Nucleus accumbens (tissue), 56 donors: Measurements from ENCODE around the gene DNAJB14.

Experiments
- DNase-seq, 56 donors: peaks; one replicate each; lab custom pipeline; 2025; lab: John Stamatoyannopoulos, UW

DNAJB14 gene

DNA sequence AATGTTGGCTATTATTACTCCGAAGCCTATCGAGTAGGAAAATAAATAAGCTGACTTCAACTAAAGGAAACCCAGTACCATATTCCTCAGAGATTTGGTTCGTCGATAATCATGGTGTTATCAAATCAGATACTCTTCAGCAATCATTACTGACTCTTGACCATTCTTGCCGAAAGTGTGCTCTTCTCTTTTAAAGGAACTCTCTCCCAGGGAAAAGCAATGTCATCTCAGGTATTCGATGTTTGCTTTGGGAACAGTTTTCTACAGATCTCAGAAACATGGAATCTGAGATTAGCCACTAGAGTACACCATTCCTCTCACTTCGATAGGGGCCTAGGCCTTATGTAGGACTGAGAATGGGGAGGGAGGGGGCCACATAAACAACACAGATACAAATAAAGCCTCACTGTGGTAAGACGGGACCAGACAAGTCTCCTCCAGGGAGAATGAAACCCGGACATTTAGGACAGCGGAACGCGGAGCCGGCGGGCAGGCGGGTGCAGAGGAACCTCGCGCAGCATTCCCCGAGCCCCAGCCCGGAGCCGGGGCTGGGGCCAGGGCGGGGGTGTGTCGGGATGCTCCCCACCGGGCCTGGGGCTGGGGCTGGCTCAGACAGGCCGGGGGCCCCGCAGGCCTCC, 581 bp downstream of the DNAJB14 start:
- DNase-seq, result peak in 25 of 56 donors; percentile 25 to 73 (median 55)

DNA sequence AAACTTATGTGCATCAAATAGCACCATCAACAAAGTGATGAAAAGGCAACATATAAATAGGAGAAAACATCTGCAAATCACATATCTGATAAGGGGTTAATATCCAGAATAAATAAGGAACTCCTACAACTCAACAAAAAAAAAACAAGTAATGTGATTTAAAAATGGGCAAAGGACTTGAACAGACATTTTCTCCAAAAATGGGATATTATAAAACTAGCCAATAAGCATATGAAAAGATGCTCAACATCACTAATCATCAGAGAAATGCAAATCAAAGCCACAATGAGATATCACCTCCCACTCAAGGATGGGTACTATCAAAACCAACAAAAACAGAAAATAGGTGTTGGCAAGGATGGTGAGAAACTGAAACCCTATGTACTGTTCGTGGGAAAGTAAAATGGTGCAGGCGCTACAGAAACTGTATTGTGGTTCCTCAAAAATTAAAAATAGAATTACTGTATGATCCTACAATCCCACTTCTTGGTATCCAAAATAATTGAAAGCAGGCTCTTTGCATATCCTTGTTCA, 2.4 kb downstream of the DNAJB14 start:
- no peak for DNase-seq

DNA sequence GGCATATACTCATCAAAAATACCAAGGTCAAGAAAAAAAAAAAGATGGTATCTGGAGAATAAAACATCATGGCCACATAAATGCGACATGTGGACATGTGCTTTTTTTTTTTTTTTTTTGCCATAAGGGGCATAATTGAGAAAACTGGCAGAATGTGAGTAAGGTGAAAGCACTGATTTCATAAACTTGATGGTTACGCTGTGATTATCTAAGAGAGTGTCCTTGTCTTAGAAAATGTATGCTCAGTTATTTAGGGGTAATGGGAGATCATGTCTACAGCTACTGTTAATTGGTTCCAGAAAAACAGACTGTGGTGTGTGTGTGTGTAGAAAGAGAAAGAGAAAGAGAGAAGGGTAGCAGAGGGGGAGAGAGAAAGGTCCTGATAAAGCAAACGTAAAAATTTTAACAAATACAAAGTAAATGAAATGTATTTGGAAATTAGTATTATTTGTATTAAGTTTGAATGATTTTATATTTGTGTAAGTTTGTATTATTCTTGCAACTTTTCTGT, 8.1 kb downstream of the DNAJB14 start:
- no peak for DNase-seq

DNA sequence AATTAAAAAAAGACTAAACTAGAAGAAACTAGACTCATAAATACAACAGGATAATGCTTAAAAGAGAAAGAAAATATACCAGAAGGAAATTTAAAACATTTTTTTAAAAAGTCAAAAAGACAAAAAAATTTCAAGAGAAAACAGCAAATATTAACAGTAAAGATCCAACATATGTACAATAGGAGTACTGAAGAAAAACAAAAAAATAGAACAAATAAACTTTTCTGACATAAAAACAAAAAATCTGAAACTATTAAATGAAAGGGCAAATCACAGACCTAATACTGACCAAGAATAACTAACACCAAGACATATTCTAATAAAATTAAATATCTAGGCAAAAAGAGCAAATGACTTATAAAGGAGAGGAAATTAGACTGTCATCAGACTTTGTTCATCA, 11.5 kb downstream of the DNAJB14 start:
- DNase-seq, result no peak

DNA sequence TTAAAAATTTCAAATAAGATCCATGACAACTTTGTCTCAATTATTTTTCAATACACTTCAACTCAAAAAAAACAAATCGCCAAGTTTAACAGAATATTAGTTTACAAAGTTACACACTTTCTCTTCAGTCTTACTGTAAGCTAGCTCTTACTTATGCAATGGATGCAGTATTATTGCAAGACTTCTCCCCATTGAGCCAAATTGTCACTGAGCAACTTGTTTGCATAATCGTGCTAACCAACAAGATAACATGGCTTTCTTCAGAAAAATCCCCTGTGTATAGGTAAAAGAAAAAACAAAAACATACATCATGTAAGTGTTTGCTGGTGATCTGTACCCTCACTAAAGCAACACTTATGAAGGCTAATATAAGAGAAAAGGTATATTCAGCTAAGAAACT, 18.9 kb downstream of the DNAJB14 start:
- no peak for DNase-seq

DNA sequence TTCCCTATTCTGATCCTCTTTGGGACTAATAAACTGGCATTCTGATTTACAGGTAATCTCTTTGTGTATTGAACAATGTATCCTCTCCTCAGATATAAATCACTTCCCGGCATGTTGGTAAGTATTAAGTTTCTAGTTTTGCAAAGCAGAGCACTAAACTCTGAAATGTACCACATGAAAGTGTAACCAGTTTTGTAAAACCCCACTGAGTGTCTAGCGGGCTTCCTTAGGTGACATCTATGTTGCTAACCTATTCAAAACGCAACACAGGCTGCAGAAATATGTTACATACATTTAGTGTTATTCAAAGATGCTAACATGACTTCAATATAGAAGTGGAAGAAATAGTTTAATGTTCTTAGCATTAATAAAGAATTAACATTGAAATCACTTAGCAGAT, 25.2 kb downstream of the DNAJB14 start:
- no peak for DNase-seq

DNA sequence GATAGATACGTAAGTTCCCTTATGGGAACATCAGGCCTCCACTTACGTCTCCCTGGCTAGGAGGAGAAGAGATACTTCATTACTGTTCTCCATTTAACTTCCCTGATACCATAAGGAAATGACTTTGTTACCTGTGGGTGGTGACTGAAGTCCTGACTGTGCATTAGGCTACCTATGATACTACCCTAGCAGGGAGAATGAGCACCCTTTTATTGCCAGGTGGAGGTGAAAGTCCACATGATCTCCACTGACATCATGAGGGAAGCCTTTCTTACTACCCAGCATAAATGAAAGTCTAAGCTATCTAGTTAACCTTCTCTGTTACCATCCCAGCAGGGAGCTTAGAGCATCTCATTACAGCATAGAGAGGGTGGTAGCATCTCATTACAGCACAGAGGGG, 27.8 kb downstream of the DNAJB14 start:
- DNase-seq, result no peak

DNA sequence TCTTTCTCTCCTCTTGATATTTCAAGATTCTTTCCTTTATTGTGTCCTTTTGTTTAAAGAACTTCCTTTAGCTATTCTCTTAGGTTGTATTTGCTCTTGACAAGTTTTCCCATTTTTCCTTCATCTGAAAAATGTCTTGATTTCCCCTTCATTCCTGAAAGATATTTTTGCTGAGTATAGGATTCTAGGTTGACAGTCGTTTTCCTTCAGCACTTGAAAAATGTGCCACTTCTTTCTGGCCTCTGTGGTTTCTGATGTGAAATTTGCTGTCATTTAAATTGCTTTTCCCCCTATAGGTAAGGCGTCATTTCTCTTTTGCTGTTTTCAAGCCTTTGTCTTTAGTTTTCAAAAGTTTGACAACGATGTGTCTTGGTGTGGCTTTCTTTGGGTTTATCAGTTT, 28.8 kb downstream of the DNAJB14 start:
- no peak for DNase-seq

DNA sequence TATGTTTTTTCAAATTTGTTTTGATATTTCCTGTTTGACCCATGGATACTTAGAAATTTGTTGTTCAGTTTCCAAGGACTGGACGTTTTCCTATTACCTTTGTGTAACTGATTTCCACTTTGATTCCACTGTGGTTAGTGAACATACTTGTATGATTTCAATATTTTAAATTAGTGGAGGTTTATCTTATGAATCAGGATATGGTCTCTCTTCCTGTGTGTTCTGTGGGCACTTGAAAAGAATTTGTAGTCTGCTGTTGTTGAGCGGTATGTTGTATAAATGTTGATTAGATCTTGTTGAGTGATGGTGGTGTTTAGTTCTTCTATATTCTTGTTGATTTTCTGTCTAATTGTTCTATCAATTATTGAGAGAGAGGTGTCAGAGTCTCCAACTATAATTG, 31.0 kb downstream of the DNAJB14 start:
- no peak for DNase-seq

DNA sequence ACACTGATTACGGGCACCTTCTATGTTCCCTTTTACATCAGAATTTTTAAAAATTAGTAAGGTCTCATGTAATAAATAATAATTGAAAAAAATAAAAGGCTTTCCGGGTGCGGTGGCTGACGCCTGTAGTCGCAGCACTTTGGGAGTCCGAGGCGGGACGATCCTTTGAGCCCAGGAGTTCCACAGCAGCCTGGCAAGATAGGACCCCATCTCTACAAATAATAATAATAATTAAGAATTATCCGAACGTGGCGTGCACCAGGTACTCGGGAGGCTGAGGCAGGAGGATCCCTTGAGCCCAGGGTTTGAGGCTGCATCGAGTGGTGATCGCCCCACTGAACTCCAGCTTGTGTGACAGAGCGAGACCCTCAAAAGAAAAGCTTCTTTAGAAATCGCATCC, 51.4 kb downstream of the DNAJB14 start:
- peak in 2 of 56 donors; percentile 4 for DNase-seq

DNA sequence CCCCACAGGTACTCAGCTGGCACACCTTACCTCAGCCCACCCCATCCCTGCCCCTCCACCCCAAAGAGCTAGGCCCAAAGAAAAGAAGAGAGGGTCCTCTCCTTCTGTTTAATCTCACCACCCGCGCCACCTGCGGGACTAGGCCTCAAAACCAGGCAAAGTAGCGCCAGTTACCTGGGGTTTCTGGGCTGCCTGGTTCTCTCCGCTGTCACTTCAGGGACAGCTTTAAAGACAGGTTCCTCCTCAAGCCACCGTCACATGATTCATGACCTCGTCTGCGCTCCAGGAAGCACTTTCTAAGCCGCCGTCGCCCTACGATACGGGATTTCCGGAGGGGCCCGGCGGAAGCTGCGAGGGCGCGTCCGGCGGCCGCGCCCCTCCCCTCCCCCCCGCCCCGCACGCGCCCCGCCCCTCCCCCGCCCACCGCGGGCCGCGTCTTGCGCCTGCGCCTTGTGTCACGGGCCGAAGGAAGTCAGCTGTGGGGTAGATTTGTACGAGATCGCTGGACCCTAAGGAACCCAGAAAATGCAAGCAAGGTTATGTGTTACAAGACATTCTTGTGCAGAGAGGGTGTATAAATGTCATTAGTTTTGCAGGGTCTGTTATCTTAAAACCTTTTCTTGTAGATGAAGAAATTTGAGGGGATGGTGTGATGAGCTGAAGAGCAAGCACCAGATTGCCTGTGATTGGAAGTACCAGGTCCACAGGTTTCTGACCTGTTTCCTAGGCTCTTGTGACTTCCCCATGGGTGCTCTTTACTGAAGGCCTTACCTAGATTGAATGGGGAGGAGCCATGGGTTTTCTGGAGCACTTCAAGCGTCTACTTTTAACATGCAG, 52.0 kb downstream of the DNAJB14 start, which contains the start of gene LAMTOR3:
LAMTOR3 (minus strand) TSS at position 267 of the 837 bp plus-strand sequence. CDS start 464 bp downstream, outside the sequence.
- peak; percentile 59 to 94 (median 86) for DNase-seq

DNA sequence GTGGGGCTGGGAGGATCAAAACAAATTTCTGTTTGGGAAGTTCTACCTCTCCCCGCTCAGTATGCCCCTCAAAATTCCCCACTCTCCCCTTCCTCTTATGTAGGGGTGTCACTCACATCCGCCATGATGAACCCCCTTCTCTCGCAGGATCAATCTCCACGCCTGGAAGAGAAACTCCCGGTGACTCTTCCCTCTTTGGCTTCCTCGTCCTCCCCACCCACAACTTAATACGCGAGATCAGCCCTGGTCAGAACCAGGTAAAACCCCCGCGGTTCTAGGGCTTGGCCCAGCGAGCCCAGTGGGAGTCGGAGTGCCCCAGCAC, 52.6 kb downstream of the DNAJB14 start:
- peak in 2 of 56 donors; percentile 32 to 34 for DNase-seq

DNA sequence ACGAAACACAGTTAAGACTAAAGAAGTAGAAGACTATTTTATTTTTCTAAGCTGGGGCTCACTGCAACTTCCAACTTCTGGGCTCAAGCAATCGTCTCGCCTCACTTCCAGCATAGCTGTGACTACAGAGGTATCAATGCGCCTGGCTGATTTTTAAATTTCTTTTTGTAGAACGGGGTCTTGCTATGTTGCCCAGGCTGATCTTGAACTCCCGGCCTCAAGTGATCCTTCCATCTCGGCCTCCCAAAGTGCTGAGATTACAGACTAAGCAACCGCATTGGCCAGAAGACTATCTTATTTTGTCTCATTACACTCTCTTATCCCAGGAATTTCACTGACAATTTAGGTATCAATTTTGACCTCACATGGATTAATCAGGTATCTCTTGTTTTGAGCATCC, 53.4 kb downstream of the DNAJB14 start:
- DNase-seq, result no peak

DNA sequence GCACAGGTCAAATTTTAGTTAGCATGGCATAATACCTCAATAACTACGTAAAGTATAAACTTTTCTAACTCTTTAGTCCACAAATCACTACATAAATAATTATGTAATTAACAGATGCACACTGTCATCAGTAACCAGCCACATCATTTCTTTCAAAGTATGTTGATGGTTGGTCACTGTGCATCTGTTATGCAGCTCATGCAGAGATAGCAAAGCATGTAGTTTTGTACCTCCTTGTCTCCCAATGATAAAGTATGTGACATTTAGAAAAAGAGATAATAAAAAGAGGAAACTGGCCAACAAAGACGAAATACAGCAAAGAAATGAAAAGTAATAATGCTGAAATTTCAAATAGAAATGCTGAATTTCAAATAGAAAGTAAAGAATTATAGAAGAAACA, 55.1 kb downstream of the DNAJB14 start:
- no peak for DNase-seq

DNA sequence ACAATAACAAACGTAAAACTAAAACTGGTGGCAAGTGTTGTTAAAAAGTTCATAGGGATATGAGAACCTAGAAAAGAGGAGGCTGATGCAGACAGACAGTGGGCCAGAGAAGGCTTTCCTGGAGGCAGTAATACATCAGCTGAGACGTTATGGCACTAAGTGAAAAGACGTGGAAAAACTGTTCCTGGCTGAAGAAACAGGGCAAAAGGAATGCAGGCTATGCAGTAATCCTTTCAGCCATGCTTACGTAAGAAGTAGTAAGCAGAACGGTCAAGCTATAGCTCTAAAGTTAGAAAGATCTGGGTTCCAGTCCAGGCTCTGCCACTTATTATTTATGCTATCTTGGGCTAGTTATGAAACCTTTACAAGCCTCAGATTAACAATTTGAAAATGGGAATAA, 58.6 kb downstream of the DNAJB14 start:
- DNase-seq, result no peak

DNA sequence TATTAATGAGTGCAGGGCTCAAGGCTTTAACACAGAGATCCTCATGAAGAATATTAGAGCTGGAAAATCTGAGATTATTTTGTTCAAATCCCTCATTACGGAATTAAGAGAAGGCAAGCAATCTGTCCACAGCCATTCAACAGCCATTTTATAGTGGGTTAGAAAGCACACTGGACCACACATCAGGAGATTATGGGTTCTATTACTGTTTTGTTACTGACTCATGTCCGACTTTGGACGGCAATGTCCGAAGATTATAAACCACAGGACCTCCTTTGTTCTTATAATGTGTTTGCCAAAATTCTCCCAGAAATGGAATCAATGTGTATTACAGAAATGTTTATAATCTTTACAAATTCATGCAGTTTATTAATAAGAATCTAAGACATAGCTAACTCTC, 60.3 kb downstream of the DNAJB14 start:
- no peak for DNase-seq

DNA sequence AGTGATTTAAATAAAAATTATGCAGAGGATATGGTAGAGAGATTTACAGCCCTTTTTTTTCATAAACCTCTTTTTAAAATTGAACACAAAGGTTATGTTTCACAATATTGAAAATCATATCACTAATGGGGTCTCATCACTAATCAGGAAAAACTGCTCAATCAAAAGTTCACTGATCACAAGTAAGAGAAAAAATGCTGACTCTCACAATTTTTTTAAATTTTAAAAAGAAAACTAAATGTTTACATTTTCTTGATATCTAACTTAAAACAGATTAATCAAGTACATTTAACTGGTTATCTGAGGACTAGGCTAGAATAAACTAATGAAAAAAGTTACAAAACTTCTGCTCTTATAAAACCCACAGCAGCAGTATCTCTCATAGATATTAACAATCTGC, 60.7 kb downstream of the DNAJB14 start:
- no peak for DNase-seq

DNA sequence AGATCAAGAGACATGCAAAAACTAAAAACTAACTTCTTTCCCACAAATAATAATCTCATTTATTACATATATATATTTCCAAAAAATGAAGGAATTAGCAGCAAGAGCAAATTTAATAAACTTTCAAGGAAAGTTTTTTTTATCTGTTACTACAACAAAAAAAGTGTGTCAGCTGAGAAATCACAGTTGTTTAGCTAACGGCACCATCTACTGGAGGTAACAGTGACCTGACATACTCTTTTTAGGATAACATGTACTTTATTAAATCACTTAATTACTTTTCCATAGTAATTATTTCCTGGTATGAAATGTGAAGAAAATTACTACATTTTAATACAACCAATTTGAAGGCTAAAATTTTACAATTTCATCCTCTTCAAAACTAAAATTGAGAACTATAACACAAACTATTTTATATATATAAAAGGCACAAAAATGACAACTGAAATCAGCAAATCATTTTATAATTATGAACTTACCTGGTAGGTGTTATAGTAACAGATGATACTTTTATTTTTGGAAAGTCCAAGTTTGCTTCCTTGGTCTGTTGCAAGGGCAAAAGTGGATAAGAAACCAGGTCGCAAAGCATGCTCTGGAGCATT, 61.3 kb downstream of the DNAJB14 start:
- DNase-seq, result no peak

DNA sequence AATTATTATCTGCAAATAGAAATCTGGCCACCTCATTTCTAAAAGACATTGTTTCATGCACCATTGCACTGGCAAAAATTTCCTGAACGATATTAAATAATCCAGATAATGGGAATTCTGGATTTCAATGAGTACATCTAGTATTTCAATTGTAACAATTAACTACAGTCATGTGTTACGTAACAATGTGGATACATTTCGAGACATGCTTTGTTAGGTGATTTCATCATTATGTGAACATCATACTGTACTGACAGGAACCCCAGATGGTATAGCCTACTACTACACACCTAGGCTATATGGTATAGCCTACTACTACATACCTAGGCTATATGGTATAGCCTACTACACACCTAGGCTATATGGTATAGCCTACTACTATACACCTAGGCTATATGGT, 67.0 kb downstream of the DNAJB14 start:
- DNase-seq, result no peak

DNA sequence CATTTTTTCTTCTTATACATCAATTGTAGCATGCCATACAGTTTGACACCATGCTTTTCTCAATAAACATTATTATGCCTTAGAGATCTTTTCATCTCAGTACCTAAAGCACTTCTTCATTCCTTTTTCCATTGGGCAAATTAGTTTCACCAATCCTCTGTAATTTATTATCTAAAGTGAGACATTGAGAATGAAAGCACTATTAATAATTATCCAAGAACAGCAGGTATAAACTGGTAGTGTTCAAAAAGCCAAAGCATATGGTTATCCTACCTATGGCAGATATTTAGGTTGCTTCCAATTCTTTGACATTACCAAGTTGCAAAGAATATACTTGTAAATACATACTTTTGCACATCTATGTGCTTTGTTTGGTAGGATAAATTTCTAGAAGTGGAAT, 67.8 kb downstream of the DNAJB14 start:
- DNase-seq, result no peak

DNA sequence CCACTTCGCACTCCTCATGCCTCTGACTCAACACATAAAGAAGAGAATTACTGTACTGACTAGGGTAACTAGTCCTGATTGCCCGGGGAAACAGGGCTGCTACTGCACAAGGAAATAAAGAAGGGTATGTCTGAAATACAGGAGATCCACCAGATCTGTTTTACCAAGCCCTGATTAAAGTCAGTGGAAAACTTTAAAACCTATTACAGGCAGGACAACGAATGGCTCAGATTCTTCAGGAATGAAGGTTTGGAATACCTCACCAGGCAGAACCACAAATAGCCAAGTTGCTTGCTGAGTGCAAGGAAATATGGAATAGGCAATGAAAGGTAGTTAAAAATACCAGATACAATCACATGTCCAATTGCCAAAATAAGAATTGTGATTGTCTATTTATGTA, 69.5 kb downstream of the DNAJB14 start:
- DNase-seq, result no peak
